Superior temporal gyrus (tissue), 1 donor: ENCODE data around the gene GTPBP6.
"Not testable (repeated sequence)": the region's sequence is repeated elsewhere in the genome, so short reads cannot be mapped to it uniquely, and the experiment has no call there.

Source experiments
- DNase-seq: peaks from one replicate; pipeline ENCODE4 v3.0.0-alpha.2; 2016; ENCODE audit errors: extremely low spot score

GTPBP6 gene

GRCh38 chrX:264634-265455, 53.8 kb downstream of the GTPBP6 start:
- DNase-seq = no peak

GRCh38 chrX:264006-264405, 54.6 kb downstream of the GTPBP6 start:
- not testable (repeated sequence) for DNase-seq

DNA sequence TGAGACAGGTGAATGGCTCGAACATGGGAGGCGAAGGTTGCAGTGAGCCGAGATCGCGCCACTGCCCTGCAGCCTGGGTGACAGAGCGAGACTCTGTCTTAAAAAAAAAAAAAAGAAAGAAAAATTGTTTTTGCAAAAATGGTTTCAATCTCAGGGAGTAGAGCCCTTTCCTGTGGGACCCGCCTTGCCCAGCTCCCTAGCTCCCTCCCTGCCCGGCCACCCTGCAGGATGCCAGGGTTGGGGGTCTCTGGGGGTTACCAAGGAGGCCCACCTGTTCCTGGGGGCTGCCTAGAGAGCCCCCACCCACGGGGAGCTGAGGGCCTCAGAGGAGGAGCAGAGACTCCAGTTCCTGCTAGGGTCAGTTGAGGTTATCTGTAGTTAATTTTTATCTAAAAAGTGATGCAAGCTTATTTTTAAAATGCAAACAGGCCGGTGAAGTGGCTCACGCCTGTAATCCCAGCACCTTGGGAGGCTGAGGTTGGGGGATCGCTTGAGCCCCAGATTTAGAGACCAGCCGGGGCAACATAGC, 56.2 kb downstream of the GTPBP6 start:
- DNase-seq = no peak

DNA sequence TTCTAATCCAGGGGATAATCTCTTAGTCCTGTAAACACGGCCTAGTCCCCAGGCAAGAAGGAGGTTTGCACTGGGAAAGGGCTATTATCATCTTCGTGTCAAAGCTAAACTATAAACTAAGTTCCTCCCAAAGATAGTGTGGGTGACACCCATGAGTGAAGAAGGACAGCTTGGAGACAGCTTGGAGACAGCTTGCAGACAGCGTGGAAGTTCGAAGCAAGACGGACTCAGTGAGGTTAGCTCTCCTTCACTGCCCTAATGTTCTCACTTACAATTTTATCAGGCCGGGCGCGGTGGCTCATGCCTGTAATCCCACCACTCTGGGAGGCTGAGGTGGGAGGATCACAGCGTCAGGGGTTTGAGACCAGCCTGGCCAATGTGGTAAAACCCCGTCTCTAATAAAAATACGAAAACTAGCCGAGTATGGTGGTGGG, 56.7 kb downstream of the GTPBP6 start:
- no peak for DNase-seq

DNA sequence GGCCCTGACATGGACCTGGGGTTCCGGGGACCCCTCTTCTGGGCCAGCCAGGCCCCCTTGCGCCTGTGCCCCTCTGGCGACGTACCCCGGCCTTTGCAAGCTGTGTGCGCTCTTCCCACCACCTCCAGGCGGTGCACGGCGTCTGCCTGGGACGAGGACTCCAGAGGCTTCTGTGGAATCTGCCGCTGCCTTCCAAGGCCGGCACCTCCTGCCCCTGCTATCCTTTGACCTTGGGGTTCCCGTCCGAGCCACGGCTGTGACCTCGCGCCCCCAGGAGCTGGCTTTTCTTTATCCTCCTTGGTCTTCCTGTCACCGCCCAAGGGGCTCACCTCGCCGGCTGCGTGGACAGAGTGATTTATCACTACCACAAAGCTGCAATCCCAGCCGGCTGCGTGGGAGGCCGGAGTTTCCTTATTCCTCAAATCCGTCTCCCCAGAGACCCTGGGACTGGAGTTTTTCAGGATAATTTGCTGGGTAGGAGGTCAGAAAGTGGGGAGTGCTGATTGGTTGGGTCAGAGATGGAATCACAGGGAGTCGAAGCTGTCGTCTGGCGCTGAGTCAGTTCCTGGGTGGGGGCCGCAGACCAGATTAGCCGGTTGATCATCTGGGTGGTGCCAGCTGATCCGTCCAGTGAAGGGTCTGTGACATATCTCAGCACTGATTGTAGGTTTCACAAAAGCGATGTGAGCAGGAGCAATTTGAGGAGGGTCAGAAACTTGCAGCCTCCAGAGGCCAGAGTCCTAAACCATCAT, 57.3 kb downstream of the GTPBP6 start:
- no peak for DNase-seq

- DNase-seq = no peak
Observed at GRCh38 chrX:259692-260355, 58.8 kb downstream of the GTPBP6 start.

DNA sequence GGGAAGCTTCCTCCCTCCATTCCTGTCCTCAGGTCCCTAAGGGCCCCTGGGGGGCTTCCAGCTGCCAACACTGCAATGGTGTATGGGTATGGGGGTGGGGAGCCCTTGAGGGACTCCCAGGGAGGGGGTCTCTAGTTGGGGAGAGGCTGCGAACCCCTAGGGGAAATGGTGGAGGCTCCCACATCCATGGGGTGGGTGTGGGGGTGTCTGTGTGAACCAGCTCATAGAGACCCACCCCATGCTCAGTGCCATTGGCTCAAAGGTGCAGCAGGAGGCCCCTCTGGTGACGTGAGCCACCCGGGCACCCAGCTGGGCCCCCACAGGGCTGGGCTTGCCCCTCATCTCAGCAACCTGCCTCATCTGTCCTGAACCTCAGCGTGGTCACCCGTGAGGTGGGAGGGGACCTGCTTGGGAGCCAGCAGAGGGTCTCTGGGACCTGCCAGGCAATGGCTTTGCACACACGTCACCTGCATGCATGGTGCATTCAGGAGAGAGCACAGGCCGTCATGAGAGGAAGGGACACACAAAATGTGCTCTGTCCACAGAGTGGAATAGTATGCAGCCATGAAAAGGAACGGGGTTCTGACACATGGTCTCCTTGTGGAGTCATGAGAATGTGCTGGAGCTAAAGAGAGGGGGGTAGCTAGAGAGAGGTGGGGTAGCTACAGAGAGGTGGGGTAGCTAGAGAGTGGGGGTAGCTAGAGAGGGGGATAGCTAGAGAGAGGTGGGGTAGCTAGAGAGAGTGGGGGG, 60.1 kb downstream of the GTPBP6 start:
- no peak for DNase-seq

DNA sequence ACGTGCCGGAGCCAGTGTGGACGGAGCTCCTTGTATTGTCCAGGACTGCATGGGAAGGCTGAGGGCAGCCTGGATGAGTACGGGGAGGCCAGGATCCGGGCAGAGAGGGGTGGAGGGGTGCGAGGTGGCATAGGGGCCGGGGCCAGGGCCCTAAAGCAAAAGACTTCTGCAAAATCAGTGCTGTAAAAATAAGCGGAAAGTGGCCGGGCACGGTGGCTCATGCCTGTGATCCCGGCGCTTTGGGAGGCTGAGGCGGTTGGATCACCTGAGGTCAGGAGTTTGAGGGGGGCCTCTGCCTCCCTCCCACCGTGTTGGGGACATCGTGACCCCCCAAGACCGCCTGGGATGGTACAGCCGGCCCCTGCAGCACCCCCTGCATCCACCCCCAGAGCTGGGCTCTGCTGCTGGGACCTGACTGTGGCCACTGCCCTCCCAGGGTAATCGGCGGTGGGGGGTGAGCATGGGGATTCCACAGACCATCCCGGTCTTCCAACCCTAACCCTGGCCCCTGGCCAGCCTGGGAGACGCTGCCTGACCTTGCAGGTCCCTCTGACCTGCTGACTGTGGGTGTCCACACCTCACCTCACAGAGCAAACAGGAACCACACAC, 60.8 kb downstream of the GTPBP6 start:
- no peak for DNase-seq

DNA sequence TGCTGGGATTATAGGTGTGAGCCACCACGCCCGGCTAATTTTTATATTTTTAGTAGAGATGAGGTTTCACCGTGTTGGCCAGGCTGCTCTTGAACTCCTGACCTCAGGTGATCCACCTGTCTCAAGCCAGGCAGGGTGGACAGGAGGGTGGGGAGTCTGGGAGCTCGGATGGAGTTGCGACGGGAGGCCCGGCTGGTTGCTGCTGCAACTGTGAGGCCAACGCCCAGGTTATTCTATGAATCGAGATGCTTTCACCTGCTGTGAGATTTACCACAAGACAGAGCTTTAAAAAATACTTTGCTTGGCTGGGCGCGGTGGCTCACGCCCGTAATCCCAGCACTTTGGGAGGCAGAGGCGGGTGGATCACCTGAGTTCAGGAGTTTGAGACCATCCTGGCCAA, 61.5 kb downstream of the GTPBP6 start:
- DNase-seq = not testable (repeated sequence)

- DNase-seq = no peak
Observed at GRCh38 chrX:255923-256331, 62.7 kb downstream of the GTPBP6 start.
